ACHN (cell line): Measurements from ENCODE around the gene SYT8.
"Not testable (repeated sequence)": the region's sequence is repeated elsewhere in the genome, so short reads cannot be mapped to it uniquely, and the experiment has no call there.

Experiments
- DNase-seq: peaks from one replicate; pipeline ENCODE4 v3.0.0-alpha.2; 2015
- in situ Hi-C: cut with HindIII; loops from 2 replicates; pipeline ENCODE4 v1.10.0; 2017; ENCODE audit warnings: low sequenced_read_pairs, low pct_ligation_motif_present, low pct_unique_long_range_greater_than_20kb

SYT8 gene

GRCh38 chr11:1867381-1867780 lies 32.6 kb downstream of the SYT8 start:
- DNase-seq = no peak
- in situ Hi-C loops = no loop called here

- no peak for DNase-seq
- in situ Hi-C loops = no loop called here
These were observed 33.4 kb downstream of the SYT8 start for GRCh38 chr11:1868056-1868635.

- in situ Hi-C loops = no loop called here
These were observed 34.0 kb downstream of the SYT8 start for GRCh38 chr11:1868636-1869291.

GRCh38 chr11:1869427-1870325 lies 34.9 kb downstream of the SYT8 start:
- in situ Hi-C loops = no loop called here

More at GRCh38 chr11:1868636-1869291, 34.0 kb downstream of the SYT8 start:
- DNase-seq = no peak

GRCh38 chr11:1870326-1870696 lies 35.5 kb downstream of the SYT8 start:
- in situ Hi-C loops = no loop called here
- DNase-seq = no peak

More at GRCh38 chr11:1869427-1870325, 34.9 kb downstream of the SYT8 start:
- no peak for DNase-seq

- in situ Hi-C loops = no loop called here
- DNase-seq = no peak
These were observed 36.1 kb downstream of the SYT8 start for GRCh38 chr11:1870721-1871466.

GRCh38 chr11:1871531-1871930 lies 36.7 kb downstream of the SYT8 start:
- DNase-seq = no peak
- in situ Hi-C loops = no loop called here

GRCh38 chr11:1872267-1872985 lies 37.6 kb downstream of the SYT8 start:
- no peak for DNase-seq
- in situ Hi-C loops = no loop called here

GRCh38 chr11:1873048-1873812 lies 38.4 kb downstream of the SYT8 start:
- in situ Hi-C loops = no loop called here
- DNase-seq = peak; percentile 38

- in situ Hi-C loops, DNase-seq: not testable (repeated sequence)
These were observed 39.0 kb downstream of the SYT8 start for GRCh38 chr11:1873813-1874150.

- not testable (repeated sequence) for DNase-seq
These were observed 39.8 kb downstream of the SYT8 start for GRCh38 chr11:1874441-1875092.

GRCh38 chr11:1875093-1875850 lies 40.5 kb downstream of the SYT8 start:
- no peak for DNase-seq
- in situ Hi-C loops = no loop called here

More at GRCh38 chr11:1874441-1875092, 39.8 kb downstream of the SYT8 start:
- in situ Hi-C loops = not testable (repeated sequence)

- in situ Hi-C loops, DNase-seq: not testable (repeated sequence)
These were observed 41.1 kb downstream of the SYT8 start for GRCh38 chr11:1875851-1876301.

- in situ Hi-C loops = no loop called here
- DNase-seq = peak; percentile 10
These were observed 41.7 kb downstream of the SYT8 start for GRCh38 chr11:1876361-1877063.

- no peak for DNase-seq
- in situ Hi-C loops = no loop called here
These were observed 42.7 kb downstream of the SYT8 start for GRCh38 chr11:1877211-1878136.
